PC-3 (cell line): ENCODE measurements around the gene RNF215. TPM values are rescaled to one million over a fixed set of nuclear protein-coding genes. Genes with fewer than 3 reads are reported as not detected.

Experiments used
- ATAC-seq: fragments of 200-7000 bp; cut with Tn5 transposase; 2 replicates; pipeline ENCODE4 v1.9.1; 2020; ENCODE audit warnings: mild to moderate bottlenecking, moderate library complexity
- BruUV-seq: library from RNA; stranded (reverse); fragments of 400-500 nt; replicated peaks from 2 replicates; lab custom pipeline; 2021; lab: Mats Ljungman, UMichigan
- CTCF ChIA-PET: fragments of 300-600 bp; sonication (Branson Sonifier 250); formaldehyde crosslinking; loops from one replicate; lab custom pipeline; 2022; ENCODE audit warnings: antibody characterized with exemption; lab: Charles Lee
- POLR2A ChIA-PET: fragments of 300-600 bp; sonication (Branson Sonifier 250); formaldehyde crosslinking; loops from one replicate; lab custom pipeline; 2022; ENCODE audit warnings: antibody characterized with exemption; ENCODE audit not compliant: unreplicated experiment; lab: Charles Lee
- DNase-seq: peaks from one replicate; pipeline ENCODE4 v3.0.0-alpha.2; 2015
- H2AFZ ChIP-seq: fragments of 300-600 bp; sonication (generic); 2 replicates; pipeline ENCODE4 v1.6.0; 2016; ENCODE audit warnings: antibody characterized with exemption, low read length
- H3F3A ChIP-seq: fragments of 300-600 bp; sonication (generic); one replicate; pipeline ENCODE4 v1.6.0; 2017; ENCODE audit warnings: antibody characterized with exemption, low read length, control low read depth, mild to moderate bottlenecking; ENCODE audit not compliant: unreplicated experiment
- H3K27ac ChIP-seq: fragments of 300-600 bp; sonication (generic); 2 replicates; pipeline ENCODE4 v1.5.1; 2016; ENCODE audit warnings: mild to moderate bottlenecking, low read length
- H3K27me3 ChIP-seq: fragments of 300-600 bp; sonication (generic); 2 replicates; pipeline ENCODE4 v1.6.1; 2016; ENCODE audit warnings: low read length, mixed read lengths
- H3K36me3 ChIP-seq: fragments of 300-600 bp; sonication (generic); 2 replicates; pipeline ENCODE4 v1.6.1; 2016; ENCODE audit warnings: low read depth, mixed run types, low read length, mixed read lengths
- H3K4me1 ChIP-seq: fragments of 300-600 bp; sonication (generic); 2 replicates; pipeline ENCODE4 v1.5.1; 2016; ENCODE audit warnings: low read length; ENCODE audit not compliant: insufficient read depth
- H3K4me2 ChIP-seq: fragments of 300-600 bp; sonication (generic); 2 replicates; pipeline ENCODE4 v1.6.0; 2016; ENCODE audit warnings: low read length
- H3K4me3 ChIP-seq: fragments of 300-600 bp; sonication (generic); 2 replicates; pipeline ENCODE4 v1.5.1; 2016; ENCODE audit warnings: mild to moderate bottlenecking, low read length, mixed read lengths
- H3K79me2 ChIP-seq: fragments of 300-600 bp; sonication (generic); 2 replicates; pipeline ENCODE4 v1.6.1; 2017; ENCODE audit warnings: low read length, mixed read lengths
- H3K9ac ChIP-seq: fragments of 300-600 bp; sonication (generic); 2 replicates; pipeline ENCODE4 v1.6.0; 2016; ENCODE audit warnings: mild to moderate bottlenecking, low read length
- H3K9me2 ChIP-seq: fragments of 300-600 bp; sonication (generic); replicated peaks from 2 replicates; pipeline ENCODE4 v1.6.1; 2016; ENCODE audit warnings: mixed run types, low read length, mixed read lengths
- H3K9me3 ChIP-seq: fragments of 300-600 bp; sonication (generic); 2 replicates; pipeline ENCODE4 v1.6.1; 2016; ENCODE audit warnings: low read length, mixed read lengths
- H4K20me1 ChIP-seq: fragments of 300-600 bp; sonication (generic); 2 replicates; pipeline ENCODE4 v1.6.1; 2016; ENCODE audit warnings: low read length, mixed read lengths
- CTCF ChIP-seq: fragments of 300-600 bp; sonication (generic); conservative IDR thresholded peaks from 2 replicates; pipeline ENCODE4 v1.5.1; 2017; ENCODE audit warnings: antibody characterized with exemption, low read depth, mild to moderate bottlenecking, low read length
- EZH2 ChIP-seq: fragments of 300-600 bp; sonication (generic); IDR thresholded peaks from one replicate; pipeline ENCODE4 v1.6.1; 2017; ENCODE audit warnings: antibody characterized with exemption, mild to moderate bottlenecking, low read length; ENCODE audit not compliant: unreplicated experiment
- EZH2phosphoT487 ChIP-seq: fragments of 300-600 bp; sonication (generic); IDR thresholded peaks from 2 replicates; pipeline ENCODE4 v1.6.1; 2018; ENCODE audit warnings: mild to moderate bottlenecking, antibody characterized with exemption, low read length, borderline replicate concordance
- intact Hi-C: fragments of 100-400 bp; cut with micrococcal nuclease; formaldehyde crosslinking; loops from 2 replicates; pipeline ENCODE4 v1.9.0; 2023
- total RNA-seq: library from RNA; depleted of rRNA; stranded (reverse); fragments of >200 nt; gene quantifications from 2 replicates; pipeline ENCODE4 v1.2.3, GENCODE V29; 2014

Gene RNF215
- total RNA-seq, 1 experiment from 2014 or later, result 22.6 TPM

- DNase-seq (no peak), ATAC-seq (no peak)
- H3K36me3 ChIP-seq, result no peaks in the 10 kb centered on the region; the same call in 1 of the 2 replicates
- no peak; the same call in 1 of the 2 replicates for TF ChIP-seq CTCF
- no peak for TF ChIP-seq EZH2
- no peak for TF ChIP-seq EZH2phosphoT487
- BruUV-seq, result no TSS peak
- H3K4me1 ChIP-seq, result peaks cover 9% of the 10 kb centered on the region; the same call in 1 of the 2 replicates
- H3F3A ChIP-seq, result no peaks in the 10 kb centered on the region
- H3K27ac ChIP-seq, result no peak overlapping the region
- no peaks in the 10 kb centered on the region for H3K9me3 ChIP-seq
- ChIA-PET CTCF (interaction anchor here (0.6 kb wide), 1 partner anchor 39 kb away, joined by 3 read pairs; no protein-coding TSS in a partner anchor), POLR2A (no interaction called here)
- H3K4me2 ChIP-seq, result no peak overlapping the region
- H3K79me2 ChIP-seq, result peaks cover 11% of the 10 kb centered on the region
- H3K9ac ChIP-seq, result no peak overlapping the region
- H3K9me2 ChIP-seq, result no peaks in the 10 kb centered on the region
- intact Hi-C loops, result no loop called here
- no peak overlapping the region for H2AFZ ChIP-seq
- H3K4me3 ChIP-seq, result no peak overlapping the region
- H4K20me1 ChIP-seq, result no peaks in the 10 kb centered on the region
- no peaks in the 10 kb centered on the region for H3K27me3 ChIP-seq
Measured at GRCh38 chr22:30430933-30431332, 43.7 kb upstream of the RNF215 start.

- Histone ChIP-seq H3K27ac (no peak overlapping the region), H3K36me3 (no peaks in the 10 kb centered on the region; the same call in 1 of the 2 replicates), H3K9ac (no peak overlapping the region), H2AFZ (no peak overlapping the region), H3K4me1 (peaks cover 11% of the 10 kb centered on the region), H3K79me2 (peaks cover 13% of the 10 kb centered on the region), H4K20me1 (no peaks in the 10 kb centered on the region), H3K27me3 (no peaks in the 10 kb centered on the region), H3F3A (no peaks in the 10 kb centered on the region), H3K4me2 (no peak overlapping the region), H3K9me2 (no peaks in the 10 kb centered on the region), H3K9me3 (no peaks in the 10 kb centered on the region), H3K4me3 (no peak overlapping the region)
- CTCF ChIA-PET, result no interaction called here
- no peak for DNase-seq
- no TSS peak for BruUV-seq
- intact Hi-C loops, result no loop called here
- TF ChIP-seq CTCF, result no peak
- no peak for TF ChIP-seq EZH2
- no peak for TF ChIP-seq EZH2phosphoT487
- ATAC-seq, result no peak
- POLR2A ChIA-PET, result interaction anchor here (0.6 kb wide), 1 partner anchor 861 kb away, joined by 6 read pairs; no protein-coding TSS in a partner anchor
Measured at GRCh38 chr22:30429887-30430286, 42.7 kb upstream of the RNF215 start.

GRCh38 chr22:30427871-30428270 is 40.7 kb upstream of the RNF215 start:
- Histone ChIP-seq H3K79me2 (peaks cover 18% of the 10 kb centered on the region), H3K9ac (no peak overlapping the region), H3K9me3 (no peaks in the 10 kb centered on the region), H4K20me1 (no peaks in the 10 kb centered on the region), H3K9me2 (no peaks in the 10 kb centered on the region), H3K36me3 (no peaks in the 10 kb centered on the region; the same call in 1 of the 2 replicates), H3K27ac (no peak overlapping the region), H3K4me2 (no peak overlapping the region), H3K4me3 (no peak overlapping the region), H2AFZ (no peak overlapping the region), H3K4me1 (peaks cover 27% of the 10 kb centered on the region), H3K27me3 (no peaks in the 10 kb centered on the region), H3F3A (no peaks in the 10 kb centered on the region)
- no peak for TF ChIP-seq EZH2
- TF ChIP-seq CTCF, result no peak
- no peak for TF ChIP-seq EZH2phosphoT487
- ATAC-seq, result no peak
- CTCF ChIA-PET, result no interaction called here
- POLR2A ChIA-PET, result no interaction called here
- intact Hi-C loops, result no loop called here
- DNase-seq, result no peak
- BruUV-seq, result no TSS peak
